GM19372 (cell line): ENCODE results near the gene CFAP61.

ENCODE experiments used
- ATAC-seq: cut with Tn5 transposase; IDR thresholded peaks from one replicate; pipeline ENCODE4 v1.9.1; 2021; ENCODE audit warnings: mild to moderate bottlenecking, low read depth, moderate library complexity; ENCODE audit not compliant: unreplicated experiment

The CFAP61 gene

DNA sequence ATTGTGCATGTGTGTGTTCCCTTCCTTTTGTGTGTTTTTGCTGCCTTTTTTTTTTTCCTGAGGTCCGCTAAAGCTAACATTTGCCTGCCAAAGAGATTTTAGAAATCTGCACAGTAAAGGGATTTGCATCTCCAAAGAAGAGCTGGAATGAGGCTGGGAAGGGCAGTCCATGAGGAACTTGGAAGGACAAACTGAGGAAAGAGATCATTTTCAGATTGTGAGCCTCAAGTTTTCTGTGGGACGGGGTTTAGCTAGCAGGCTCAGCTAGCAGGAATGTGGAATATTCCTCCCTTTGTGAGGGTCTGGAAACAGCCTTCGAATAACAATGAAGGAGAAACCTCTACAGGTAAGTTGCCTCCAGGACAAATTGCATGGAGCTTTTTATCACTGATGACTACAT is 319.3 kb downstream of the CFAP61 start:
- ATAC-seq, result no peak

DNA sequence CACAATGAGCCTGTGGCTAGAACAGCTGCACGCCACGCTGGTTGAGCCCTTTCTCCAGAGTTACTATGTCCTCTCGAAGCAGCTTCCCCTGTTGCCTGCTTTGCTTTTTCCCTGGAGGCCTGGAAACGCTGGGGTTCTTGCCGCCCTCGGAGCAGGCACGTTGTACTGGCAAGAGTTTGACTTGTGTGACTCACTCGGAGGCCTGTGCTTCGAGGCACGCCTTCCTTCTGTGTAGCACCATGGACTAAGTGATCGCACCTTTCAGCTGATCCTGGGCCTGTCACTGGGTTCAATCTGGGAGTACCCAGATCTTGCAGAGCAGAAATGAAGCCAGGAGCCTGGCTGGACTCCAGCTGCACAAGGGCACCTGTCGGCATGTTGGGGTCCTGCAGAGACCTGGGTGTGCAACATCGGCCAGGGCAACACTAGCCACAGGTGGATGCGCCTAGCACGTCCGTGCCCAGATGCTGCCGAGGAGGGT is 320.8 kb downstream of the CFAP61 start:
- no peak for ATAC-seq

DNA sequence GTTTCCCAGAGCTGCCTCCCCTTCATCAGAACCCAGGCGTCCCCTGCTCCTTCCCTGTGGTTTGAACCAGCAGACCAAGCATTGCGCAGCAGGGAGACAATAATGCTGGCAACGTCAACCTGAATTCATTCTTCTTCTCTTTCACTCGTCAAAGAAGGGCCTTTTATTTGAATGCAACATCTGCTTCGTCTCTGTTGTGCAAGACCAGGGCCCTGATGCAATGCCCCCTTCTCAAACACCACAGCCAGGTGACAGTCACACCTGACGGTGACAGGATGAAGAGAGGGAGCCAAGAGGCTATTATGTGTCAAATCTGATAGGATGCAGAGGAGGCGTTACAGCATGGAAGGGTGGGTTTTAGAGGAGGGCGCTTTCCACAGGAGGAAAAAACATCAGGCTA is 323.5 kb downstream of the CFAP61 start:
- ATAC-seq, result no peak

DNA sequence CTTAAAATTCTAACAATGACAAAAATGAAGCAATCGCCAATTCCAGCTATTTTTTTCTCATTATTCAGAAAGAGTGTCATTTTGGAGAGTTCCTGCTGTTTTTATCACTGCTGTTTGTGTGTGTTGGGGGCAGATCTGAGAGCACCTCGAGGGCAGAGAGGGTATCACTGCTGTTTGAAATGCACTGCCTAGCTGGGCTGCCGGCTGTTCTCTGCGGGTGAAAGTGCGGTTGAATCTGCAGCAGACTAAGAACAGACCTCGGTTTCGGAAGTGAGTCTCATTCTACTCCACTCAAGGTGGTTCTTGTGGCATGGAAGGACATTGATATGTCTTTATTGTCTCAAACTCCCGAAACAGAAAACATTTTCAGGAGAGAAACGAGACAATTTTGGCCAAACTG is 333.9 kb downstream of the CFAP61 start:
- ATAC-seq, result no peak

DNA sequence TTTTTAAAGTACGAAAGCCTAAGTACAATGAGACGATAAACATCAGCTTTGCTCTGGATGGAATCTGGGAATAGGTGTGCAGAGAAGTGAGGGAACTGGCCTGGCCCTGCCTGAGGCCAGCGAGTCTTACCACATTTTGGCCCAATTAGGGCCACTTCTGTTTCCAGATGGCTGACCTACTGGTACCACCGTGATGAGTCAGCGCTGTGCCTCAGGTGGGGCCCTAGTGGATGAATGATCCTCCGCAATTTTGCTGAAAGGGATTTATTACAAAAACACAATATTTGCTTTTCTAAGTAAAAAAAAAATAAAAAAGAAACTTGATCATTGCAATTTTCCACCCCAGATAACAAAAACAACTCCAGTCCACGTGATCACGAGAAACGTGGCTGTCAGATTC is 338.1 kb downstream of the CFAP61 start:
- ATAC-seq, result no peak

DNA sequence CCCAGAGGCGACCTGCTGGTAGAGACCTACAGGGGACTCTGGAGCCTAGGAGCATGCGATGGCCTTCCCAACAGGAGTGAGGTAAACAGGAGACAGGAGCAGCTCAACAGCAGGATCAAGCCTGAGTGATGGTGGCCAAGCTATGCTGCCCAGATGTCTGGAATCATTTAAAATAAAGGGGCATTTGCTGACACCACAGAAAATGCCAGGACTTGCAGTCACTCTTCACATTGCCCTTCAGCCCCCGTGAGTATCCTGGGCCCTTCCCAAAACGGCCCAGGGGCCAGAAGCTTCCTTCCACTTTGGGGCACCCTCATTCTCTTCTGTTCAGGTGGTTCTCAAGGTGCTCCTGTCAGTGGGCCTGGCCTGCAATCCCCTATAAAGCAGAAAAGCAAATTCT is 338.8 kb downstream of the CFAP61 start:
- ATAC-seq, result no peak

DNA sequence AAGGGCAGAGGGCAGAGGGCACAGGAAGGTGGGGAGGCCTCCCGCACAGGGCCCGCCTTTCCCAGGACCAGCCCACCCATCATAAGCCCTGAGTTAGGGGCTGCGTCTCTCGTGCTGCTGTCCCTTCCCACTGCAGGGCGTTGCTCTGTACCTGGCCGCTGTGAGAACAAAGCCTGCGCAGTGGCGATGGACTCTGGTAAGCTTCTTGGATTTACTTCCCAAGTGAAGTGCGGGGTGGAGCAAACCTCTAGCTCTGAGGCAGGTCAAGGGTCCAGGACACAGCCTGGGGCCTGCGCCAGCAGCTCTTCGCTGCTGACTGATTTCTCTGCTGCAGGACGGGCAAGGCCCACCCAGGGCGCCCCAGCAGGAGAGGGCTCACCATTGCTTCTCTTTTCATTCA is 339.4 kb downstream of the CFAP61 start:
- ATAC-seq, result no peak

DNA sequence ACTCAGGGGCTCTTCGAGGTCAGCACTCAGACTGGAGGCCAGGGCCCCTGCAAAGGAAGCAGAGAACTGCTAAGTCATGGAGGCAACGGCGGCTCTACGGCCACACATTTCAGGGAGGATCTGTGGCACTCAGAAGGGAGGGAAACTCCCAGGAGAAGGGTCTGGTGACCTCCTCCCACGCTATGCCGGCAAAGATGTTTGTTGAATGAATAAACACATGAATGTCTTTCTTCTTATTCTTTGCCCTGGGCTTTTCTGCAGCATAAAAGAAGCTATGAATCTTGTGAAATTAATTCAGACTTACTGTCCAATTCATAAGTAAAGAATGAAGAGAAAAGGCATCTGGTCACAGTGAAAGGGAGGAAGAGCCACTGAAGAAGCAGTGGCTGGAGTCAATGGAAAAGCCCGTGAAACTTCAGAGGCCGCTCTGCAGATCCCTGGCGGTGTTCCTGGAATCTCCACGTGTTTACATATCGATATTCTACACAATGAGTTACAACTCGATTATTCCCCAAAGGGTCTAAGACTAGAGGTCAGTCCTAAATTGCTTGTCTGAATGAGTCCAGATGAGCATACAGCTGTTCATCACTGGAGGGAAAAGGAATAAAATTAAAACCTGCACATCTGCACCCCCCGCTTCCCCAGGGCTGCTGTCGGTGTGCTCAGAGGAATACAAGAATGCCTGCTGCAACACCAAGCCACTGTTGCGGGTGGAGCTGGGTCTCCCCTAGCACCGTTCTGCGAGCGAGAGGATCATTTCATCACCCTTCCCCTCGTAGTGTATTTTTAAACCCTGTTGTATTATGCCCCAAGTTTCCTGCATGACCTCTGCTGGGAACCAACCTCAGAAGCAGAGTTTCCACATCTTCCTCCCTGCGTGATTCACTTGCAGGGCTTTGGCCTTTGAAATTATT is 341.1 kb downstream of the CFAP61 start:
- ATAC-seq, result no peak

DNA sequence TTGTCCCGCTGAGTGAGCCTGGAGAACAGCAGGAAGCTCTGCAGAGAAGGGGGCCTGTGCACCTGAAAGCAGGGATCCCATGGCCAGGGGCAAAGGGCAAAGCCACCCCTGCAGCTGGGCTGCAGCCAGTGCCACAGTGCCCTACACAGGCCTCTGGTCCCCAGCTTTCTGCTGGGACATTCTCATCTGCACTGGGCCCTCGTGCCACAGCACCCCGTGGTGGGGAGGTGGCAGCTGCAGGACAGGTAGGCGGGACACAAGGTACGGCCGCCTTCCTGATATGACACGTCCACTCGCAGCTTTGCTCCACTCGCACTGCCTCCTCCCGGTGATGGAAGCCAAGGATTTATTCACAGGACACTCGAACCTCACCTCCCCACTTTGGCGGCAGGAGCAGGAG is 342.8 kb downstream of the CFAP61 start:
- no peak for ATAC-seq

DNA sequence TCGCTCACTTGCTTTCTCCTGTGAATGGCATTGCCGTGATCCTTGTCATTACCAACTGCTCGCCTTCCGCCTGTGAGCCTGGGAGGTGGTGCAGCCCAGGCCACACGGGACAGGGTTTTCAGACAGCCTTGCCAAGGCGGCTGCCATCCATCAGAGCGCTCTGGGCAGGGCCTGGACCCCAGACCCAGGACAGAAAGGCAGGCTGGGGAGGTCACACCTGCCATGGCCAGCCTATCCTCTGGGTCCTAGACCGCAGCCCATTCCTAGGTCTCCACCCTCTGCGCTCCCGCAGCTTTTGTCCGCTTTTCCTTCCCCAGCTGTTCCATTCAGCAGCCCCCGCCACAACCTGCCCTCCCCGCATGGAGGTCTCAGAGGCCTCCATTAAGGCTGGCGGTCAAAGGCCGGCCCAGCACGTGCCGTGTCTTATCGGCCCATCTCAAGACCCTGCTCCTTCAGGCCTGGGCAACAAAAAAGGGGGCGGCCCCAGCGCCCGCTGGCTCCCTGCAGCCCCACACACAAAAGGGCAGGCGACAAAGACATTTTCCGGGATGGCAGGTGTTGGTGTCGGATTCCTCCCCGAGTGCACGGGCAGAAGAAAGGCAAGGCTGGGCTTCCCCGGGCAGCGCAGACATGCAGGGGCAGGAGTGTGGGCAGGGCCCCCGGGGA is 343.7 kb downstream of the CFAP61 start:
- no peak for ATAC-seq

DNA sequence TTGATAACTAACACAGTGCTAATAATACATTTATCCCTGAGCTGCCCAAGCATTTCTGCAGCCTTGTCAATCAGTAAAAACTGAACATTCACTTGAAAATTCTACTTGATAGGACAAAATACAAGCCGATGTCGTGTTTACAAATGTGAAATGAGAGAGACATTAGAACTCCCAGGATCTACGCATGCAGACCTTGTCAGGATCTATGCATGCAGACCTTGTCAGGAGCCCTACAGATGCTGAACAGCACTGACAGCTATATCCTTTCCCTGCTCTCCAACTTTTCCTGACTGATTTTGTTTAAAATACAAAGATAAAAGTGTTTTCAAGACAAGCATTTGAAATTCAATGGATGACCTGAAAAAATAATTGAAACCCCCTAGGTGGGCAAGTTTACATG is 344.5 kb downstream of the CFAP61 start:
- no peak for ATAC-seq

DNA sequence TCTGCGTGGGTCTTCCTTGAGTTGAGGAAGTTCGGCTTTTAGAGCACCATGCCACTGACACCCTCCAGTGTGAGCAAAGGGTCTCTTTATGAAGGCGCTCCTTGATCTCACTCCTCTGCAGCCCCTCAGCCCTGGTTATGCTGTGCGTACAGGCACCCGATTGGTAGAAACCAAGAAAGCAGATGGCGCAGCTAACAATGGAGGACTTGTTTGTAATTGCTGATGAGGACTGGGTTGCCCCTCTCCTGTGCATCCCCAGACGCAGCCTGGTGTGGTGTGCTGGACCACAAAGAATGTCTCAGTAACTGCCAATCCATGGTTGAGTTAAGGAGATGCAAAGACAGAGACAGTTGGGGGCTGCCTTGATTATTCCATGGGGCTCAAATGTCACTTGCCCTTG is 345.8 kb downstream of the CFAP61 start:
- ATAC-seq, result no peak

DNA sequence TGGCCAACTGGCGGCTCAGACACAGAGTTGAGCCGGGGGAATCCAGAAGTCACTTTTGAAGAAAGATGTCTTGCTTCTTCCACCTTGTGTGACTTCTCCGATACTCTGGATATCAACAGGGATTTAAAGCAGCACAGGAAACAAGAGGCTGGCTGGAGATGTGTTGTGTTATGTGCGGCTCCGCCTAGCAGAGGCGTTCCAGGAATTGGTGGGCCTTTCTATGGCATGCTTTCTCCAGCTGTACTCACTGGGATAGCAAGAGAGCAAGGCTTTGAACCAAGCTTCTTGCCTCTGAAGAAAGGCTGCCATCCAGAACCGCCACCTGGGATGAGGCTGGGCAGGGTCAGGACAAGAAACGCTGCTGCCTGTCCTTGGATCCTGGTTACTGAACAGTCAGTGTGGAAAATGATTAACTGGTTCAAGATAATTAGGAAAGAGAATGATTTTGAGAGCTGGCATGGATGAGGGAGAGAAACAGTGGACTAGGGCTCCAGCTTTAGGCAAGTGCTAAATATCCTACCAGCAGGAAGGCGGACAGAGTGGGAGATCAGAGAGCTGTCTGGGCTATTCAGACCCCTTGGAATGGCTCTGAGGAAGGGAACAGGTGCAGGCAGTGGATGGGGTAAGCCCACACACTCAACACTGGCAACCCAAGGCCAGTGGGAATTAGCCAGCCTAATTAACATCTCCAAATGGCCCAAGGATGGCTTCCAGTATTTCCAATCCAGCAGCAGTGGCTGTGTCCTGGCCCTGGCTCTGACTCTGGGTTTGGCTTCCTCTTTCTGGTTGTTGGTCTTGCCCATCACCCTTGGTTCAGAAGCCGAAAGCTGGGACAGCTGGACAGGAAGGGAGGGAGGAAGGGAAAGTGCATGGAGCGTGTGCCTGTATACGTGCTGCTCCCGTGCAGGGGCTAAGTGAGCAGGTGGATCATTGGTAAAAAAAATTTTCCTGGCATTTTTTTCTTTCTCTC is 347.5 kb downstream of the CFAP61 start:
- no peak for ATAC-seq

DNA sequence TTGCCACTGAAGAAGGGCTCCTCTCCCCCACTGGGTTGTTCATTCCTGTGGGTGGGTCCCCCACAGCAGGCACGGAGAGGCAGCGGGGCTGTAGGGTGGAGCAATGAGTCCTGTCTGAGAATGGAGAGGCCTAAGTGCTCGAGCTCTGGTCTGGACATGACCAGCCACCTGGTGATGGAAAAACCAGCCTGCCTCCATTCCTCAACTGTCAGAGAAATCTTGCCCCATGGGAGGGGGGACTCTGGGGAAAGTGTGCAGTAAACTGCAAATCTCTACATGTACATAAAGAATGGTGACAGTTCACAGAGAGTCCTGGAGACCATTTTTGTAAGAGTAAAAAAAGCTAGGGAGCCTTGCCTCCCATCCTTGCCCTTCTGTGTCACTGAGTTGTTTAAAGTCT is 349.7 kb downstream of the CFAP61 start:
- no peak for ATAC-seq

DNA sequence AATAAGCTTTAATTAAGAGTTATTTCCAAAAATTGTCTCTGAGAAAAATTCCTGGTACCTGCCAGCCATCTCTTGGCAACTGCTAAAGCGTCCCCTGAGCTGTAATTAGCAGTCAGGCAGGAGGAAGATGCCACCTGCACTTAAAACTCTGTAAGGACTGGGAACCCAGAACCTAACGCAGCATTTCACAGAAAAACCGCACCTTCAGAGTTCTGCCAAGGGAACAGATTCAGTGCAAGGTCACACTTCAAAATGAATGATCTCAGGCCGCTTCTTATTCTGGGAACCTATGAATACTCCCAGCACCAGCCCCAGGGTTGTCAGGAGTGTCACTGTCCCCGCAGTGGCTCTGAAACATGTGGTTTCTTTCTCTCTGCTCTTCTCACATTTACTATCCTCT is 352.3 kb downstream of the CFAP61 start:
- no peak for ATAC-seq

DNA sequence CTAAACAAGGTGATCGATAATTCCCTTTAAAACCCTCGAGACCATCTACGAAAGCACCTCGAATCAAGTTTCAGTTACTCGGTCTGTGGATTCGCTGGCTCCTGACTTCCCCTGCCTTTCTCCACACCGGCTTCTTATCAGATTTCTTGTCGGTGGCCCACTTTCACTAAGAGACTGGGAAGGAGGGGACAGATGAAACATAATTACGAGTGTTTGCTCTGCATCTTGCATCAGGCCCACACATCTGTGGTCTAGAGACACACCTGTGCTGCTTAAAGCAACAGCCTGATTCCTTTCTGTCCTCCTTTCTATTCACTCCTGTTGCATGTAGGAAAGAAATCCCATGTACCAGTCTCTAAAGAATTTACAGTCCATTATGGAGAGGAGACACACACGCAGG is 353.3 kb downstream of the CFAP61 start:
- ATAC-seq, result no peak

DNA sequence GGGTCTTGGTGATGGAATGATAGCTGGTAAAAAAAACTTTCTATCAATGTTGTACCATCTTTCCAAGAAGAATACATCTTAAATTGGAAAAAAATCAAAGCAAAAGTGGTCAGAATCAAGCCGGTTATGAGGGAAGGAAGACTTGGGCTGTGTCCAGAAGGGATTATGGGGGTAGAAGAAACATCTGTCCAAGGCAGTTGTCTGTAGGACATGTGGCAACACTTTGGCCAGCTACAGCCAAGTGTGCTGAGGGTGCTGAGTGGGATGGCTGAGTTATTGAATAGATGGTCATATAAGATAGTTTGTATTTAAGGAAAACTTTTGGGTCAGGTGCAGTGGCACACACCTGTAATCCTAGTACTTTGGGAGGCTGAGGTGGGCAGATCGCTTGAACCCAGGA is 354.0 kb downstream of the CFAP61 start:
- no peak for ATAC-seq

DNA sequence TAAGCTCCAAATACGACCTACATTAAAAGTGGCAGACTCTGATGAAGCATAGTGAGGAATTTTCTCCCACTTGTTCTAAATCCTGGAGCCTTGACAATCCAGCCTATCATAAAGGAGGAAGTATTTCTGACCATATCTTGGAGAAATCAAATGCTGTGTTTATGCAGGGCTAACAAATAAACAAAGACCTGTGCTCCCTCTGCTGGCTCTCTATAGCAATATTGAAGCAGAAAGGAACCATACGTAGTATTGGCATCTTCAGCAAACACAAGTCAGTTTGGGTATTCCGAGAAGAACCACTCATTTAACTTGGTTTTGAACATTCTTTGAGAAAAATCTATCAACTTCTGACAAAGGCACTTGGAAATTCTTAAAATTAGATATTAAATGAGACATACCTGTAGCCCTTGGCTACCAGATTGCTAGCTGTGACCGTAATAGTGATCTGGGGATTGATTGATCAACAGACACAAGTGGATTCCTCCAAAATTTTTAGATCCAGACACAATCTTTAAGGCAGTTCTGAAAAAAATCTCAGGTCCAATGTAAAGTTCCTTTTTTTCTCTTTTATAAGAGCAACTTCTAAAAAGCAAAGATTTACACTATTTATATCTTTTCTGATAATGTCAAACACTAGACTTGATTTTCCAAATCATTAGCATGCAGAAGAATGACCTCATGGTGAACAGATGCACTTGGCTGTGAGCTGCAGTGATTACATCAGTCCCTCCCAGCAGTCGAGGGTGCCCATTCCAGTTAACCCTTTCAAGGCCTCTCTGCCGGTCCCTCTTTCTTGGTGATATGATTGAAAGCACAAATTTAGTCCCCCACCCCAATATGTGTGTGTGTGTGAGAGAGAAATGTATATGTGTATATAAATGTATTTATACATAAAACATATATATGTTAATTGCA is 355.8 kb downstream of the CFAP61 start:
- ATAC-seq, result no peak

DNA sequence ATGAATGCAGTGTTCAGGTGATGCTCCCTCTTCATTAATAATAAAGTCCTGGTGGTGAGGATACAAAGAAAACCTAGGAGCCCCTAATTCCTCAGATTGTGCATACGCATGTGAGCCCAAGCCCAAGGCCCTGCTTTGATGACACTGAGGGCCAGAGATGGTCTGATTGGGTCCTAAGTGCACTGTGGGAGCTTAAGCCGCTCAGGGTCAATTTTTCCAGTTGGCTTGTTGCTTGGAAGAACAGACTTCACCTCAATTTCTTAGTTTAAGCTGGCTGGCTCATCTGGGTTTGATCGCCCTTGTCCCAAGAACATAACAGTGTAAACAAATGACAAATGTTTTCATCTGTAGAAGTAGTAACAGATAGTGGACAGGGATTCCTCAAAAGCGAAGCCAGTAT is 357.0 kb downstream of the CFAP61 start:
- ATAC-seq, result no peak
